Natural killer cell (primary cell): ENCODE results near the gene HTRA2. TPM values are rescaled to one million over a fixed set of nuclear protein-coding genes. Genes with fewer than 3 reads are reported as not detected.
A peak's percentile ranks its signal among the peaks of the same experiment; 100 is the strongest.

ENCODE experiments used
- ATAC-seq, 3 donors: fragments of 150-1000 bp in 2 of 3; fragments of 200-7000 bp in 1 of 3; cut with Tn5 transposase; 1 replicate in 1 of 3; 2 replicates in 2 of 3; pipeline ENCODE4 v1.10.0; 2021; ENCODE audit warnings: mild to moderate bottlenecking in 2 of 3, moderate library complexity in 2 of 3
- DNase-seq, 2 donors: peaks; one replicate each; pipeline versions ENCODE4 v3.0.0 to v3.0.0-alpha.2; 2013 to 2021; ENCODE audit warnings: mixed read lengths in 1 of 2
- H3K27ac ChIP-seq: one replicate; pipeline ENCODE4 v1.5.1; 2013; ENCODE audit warnings: mild to moderate bottlenecking, low read length
- H3K27me3 ChIP-seq: one replicate; pipeline ENCODE4 v1.6.1; 2013; ENCODE audit warnings: low read length; ENCODE audit not compliant: control insufficient read depth, insufficient read depth
- H3K36me3 ChIP-seq: one replicate; pipeline ENCODE4 v1.6.1; 2013; ENCODE audit warnings: low read length; ENCODE audit not compliant: control insufficient read depth, insufficient read depth
- H3K4me1 ChIP-seq: one replicate; pipeline ENCODE4 v1.6.1; 2013; ENCODE audit warnings: low read length; ENCODE audit not compliant: control insufficient read depth, insufficient read depth
- H3K4me3 ChIP-seq: one replicate; pipeline ENCODE4 v1.5.1; 2013; ENCODE audit warnings: low read length
- H3K9me3 ChIP-seq: one replicate; pipeline ENCODE4 v1.6.1; 2013; ENCODE audit warnings: low read length; ENCODE audit not compliant: control insufficient read depth, insufficient read depth
- H3K27ac Mint-ChIP-seq, 2 donors: one replicate each; pipeline ENCODE4 v1.8.0; 2022; ENCODE audit warnings: mild to moderate bottlenecking in 2 of 2, mixed read lengths in 2 of 2, moderate library complexity in 1 of 2
- H3K27me3 Mint-ChIP-seq, 2 donors: one replicate each; pipeline ENCODE4 v1.8.0; 2022; ENCODE audit warnings: low read depth in 2 of 2, mixed read lengths in 2 of 2
- H3K36me3 Mint-ChIP-seq: one replicate; pipeline ENCODE4 v1.8.0; 2022; ENCODE audit warnings: mixed read lengths
- H3K4me1 Mint-ChIP-seq, 2 donors: one replicate each; pipeline ENCODE4 v1.8.0; 2022; ENCODE audit warnings: mixed read lengths in 2 of 2
- H3K4me3 Mint-ChIP-seq: one replicate; pipeline ENCODE4 v1.8.0; 2022; ENCODE audit warnings: mild to moderate bottlenecking, moderate library complexity, mixed read lengths
- H3K9me3 Mint-ChIP-seq, 2 donors: one replicate each; pipeline ENCODE4 v1.8.0; 2022; ENCODE audit warnings: mixed read lengths in 2 of 2
- WGBS: methylation state at CpG from one replicate; pipeline ENCODE4 v1.1.7; 2013; ENCODE audit warnings: missing lambda C conversion rate; ENCODE audit not compliant: insufficient coverage; 5-methylcytosine and 5-hydroxymethylcytosine counted together
- intact Hi-C: fragments of 100-400 bp; cut with micrococcal nuclease; formaldehyde crosslinking; loops from one replicate; pipeline ENCODE4 v1.14.2; 2022
- total RNA-seq, 4 donors: library from RNA; stranded (reverse); fragments of 120-200 nt in 1 of 4; gene quantifications; one replicate each; pipeline versions ENCODE4 v1.2.3 to v1.2.4, GENCODE V29; 2013 to 2022
- TF ChIP-seq, protein P1 (sequence below): fragments of 200-600 bp; IDR thresholded peaks from one replicate; pipeline ENCODE4 v1.8.0; 2022; ENCODE audit warnings: antibody characterized with exemption

HTRA2 gene
- total RNA-seq, 3 donors from 2014 or later (not counting 1 experiment from before 2014, with no cell fraction given), result 32.1 to 47.6 (median 45.2) TPM

DNA sequence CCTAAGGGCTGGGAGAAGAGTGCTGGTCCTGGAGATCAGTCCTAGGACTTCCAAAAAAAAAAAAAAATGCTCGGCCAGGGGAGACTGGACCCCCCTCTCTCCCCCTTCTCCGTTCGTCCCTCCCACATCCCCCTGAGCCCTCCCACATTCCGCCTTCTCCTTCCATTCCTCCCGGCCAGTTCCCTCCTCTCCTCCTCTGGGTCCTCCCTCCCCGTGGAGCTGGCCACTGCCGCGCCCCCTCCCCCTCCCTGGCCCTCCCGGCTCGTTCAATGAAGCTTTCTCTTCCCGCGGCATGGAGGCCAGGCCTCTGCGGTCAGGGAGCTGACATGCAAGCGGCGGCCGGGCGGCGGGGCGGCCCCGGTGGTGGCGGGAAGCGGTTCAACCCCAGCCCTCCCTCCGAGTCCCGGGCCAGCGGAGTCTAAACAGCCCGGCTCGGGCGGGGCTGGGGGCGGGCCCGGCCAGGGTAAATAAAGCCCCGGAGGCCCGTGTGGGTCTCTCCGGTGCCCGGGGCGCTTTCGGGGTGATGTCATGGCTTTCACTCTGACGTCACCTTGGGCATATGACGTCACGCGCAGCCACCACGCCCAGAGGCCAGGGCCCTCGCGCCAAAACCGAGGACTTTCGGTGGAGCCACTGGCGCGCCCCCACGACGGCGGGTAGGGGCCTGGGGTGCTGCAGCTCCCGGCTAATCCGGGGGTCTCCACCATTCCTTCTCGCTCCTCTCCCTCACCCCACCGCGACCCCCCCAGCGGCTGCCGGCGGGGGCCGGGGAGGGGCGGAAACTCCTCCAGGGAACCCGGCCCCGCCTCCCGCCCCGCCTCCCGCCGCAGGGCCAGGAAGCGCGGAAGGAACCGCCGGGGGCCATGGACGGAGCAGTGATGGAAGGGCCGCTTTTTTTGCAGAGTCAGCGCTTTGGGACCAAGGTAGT is 24.4 kb downstream of the HTRA2 start, which contains the start of the genes DOK1 and LOXL3:
TSS of gene DOK1 (plus strand) at position 829 of the 928 bp plus-strand sequence. CDS start at position 864, 35 bp downstream.
TSS of gene LOXL3 (minus strand) at position 51 of the 928 bp plus-strand sequence. CDS start 1,308 bp downstream, outside the sequence.
- H3K27ac Mint-ChIP-seq, result peak within 1 kb of the TSS; percentile 80 to 89
- under 1% methylated on average over 73 of the region's 73 CpGs for WGBS
- peak within 1 kb of the TSS; percentile 92 for H3K4me3 Mint-ChIP-seq
- DNase-seq (peak; percentile 78 to 88), ATAC-seq (peak; percentile 78 to 84 (median 81))
- TF ChIP-seq, protein P1, sequence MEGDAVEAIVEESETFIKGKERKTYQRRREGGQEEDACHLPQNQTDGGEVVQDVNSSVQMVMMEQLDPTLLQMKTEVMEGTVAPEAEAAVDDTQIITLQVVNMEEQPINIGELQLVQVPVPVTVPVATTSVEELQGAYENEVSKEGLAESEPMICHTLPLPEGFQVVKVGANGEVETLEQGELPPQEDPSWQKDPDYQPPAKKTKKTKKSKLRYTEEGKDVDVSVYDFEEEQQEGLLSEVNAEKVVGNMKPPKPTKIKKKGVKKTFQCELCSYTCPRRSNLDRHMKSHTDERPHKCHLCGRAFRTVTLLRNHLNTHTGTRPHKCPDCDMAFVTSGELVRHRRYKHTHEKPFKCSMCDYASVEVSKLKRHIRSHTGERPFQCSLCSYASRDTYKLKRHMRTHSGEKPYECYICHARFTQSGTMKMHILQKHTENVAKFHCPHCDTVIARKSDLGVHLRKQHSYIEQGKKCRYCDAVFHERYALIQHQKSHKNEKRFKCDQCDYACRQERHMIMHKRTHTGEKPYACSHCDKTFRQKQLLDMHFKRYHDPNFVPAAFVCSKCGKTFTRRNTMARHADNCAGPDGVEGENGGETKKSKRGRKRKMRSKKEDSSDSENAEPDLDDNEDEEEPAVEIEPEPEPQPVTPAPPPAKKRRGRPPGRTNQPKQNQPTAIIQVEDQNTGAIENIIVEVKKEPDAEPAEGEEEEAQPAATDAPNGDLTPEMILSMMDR, result no peak
- Histone ChIP-seq H3K27ac (peak within 1 kb of the TSS; percentile 66), H3K27me3 (peaks cover 12% of the 10 kb centered on the region), H3K36me3 (peaks cover 6% of the 10 kb centered on the region), H3K4me1 (peaks cover 31% of the 10 kb centered on the region), H3K9me3 (no peaks in the 10 kb centered on the region), H3K4me3 (peak within 1 kb of the TSS; percentile 70)
- intact Hi-C loops, result no loop called here
- H3K9me3 Mint-ChIP-seq, result no peaks in the 10 kb centered on the region
- H3K27me3 Mint-ChIP-seq, result peaks cover 25 to 28% of the 10 kb centered on the region in 2 donors
- no peaks in the 10 kb centered on the region for H3K36me3 Mint-ChIP-seq
- H3K4me1 Mint-ChIP-seq, result peaks cover 7 to 36% of the 10 kb centered on the region in 2 donors

DNA sequence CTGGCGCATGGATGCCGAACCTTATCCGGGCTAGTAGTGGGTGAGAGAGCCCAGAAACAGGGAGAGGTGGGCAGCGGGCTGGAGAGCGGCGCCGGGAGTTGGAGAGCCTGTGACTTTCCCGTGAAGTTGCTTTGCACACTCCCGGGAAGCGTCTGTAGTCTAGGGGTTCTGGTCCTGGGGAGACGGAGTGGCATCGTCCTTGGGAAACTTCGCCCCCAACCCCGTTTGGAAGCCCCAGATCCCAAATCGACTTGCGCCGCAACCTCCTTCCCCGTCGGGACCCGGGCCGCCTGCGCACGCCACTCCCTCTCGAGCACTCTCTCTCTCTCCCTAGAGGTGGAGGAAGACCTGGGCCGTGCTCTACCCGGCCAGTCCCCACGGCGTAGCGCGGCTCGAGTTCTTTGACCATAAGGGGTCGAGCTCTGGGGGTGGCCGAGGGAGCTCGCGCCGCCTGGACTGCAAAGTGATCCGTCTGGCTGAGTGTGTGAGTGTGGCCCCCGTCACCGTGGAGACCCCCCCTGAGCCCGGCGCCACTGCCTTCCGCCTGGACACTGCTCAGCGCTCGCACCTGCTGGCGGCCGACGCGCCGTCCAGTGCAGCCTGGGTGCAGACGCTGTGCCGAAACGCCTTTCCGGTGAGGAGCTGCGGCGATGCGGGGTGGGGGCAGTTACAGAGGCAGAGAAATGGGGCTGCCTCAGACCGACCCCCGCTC is 25.2 kb downstream of the HTRA2 start:
- intact Hi-C loops, result no loop called here
- H3K36me3 ChIP-seq, result peaks cover 6% of the 10 kb centered on the region
- peak; percentile 39 to 62 for DNase-seq
- under 1% methylated on average over 58 of the region's 58 CpGs for WGBS
- peak overlapping the region; percentile 80 to 89 for H3K27ac Mint-ChIP-seq
- H3K9me3 ChIP-seq, result no peaks in the 10 kb centered on the region
- peaks cover 7 to 36% of the 10 kb centered on the region in 2 donors for H3K4me1 Mint-ChIP-seq
- peaks cover 24% of the 10 kb centered on the region for H3K4me1 ChIP-seq
- TF ChIP-seq, protein P1, result no peak
- peak overlapping the region; percentile 70 for H3K4me3 ChIP-seq
- peaks cover 17 to 21% of the 10 kb centered on the region in 2 donors for H3K27me3 Mint-ChIP-seq
- H3K9me3 Mint-ChIP-seq, result no peaks in the 10 kb centered on the region
- peaks cover 5% of the 10 kb centered on the region for H3K27me3 ChIP-seq
- H3K36me3 Mint-ChIP-seq, result no peaks in the 10 kb centered on the region
- ATAC-seq, result peak; percentile 52 to 64 (median 57)
- H3K27ac ChIP-seq, result peak overlapping the region; percentile 66
- peak overlapping the region; percentile 92 for H3K4me3 Mint-ChIP-seq

DNA sequence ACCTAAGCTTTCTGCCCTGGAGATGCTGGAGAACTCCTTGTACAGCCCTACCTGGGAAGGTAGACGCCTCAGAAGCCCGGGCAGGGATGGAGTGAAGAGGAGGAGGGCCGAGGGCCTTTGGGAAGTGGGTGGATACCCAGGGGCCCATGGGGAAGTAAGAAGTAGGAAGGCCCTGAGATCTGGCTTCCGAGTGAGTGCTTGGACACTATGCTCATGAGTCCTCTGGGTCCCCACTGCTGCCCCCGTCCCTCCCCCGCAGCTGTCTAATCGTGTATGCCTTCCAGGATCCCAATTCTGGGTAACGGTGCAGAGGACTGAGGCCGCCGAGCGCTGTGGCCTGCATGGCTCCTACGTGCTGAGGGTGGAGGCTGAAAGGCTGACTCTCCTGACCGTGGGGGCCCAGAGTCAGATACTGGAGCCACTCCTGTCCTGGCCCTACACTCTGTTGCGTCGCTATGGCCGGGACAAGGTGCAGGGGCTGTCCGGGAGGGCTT is 25.9 kb downstream of the HTRA2 start:
- H3K4me3 Mint-ChIP-seq, result peak overlapping the region; percentile 92
- ATAC-seq (no peak), DNase-seq (no peak)
- H3K4me1 ChIP-seq, result peaks cover 24% of the 10 kb centered on the region
- peak overlapping the region; percentile 70 for H3K4me3 ChIP-seq
- no peaks in the 10 kb centered on the region for H3K9me3 Mint-ChIP-seq
- 66% methylated on average over 17 of the region's 17 CpGs for WGBS
- H3K27ac Mint-ChIP-seq, result peak overlapping the region; percentile 80 to 89
- H3K27ac ChIP-seq, result peak overlapping the region; percentile 66
- peaks cover 6% of the 10 kb centered on the region for H3K36me3 ChIP-seq
- intact Hi-C loops, result no loop called here
- H3K4me1 Mint-ChIP-seq, result peaks cover 14 to 42% of the 10 kb centered on the region in 2 donors
- H3K36me3 Mint-ChIP-seq, result no peaks in the 10 kb centered on the region
- peaks cover 10 to 20% of the 10 kb centered on the region in 2 donors for H3K27me3 Mint-ChIP-seq
- TF ChIP-seq, protein P1, result no peak
- H3K9me3 ChIP-seq, result no peaks in the 10 kb centered on the region
- no peaks in the 10 kb centered on the region for H3K27me3 ChIP-seq
